SU-DHL-6 (cell line): ENCODE data around the gene AMMECR1.

ENCODE experiments used
- H2AFZ ChIP-seq: fragments of 200-600 bp; sonication (generic); 2 replicates; pipeline ENCODE4 v1.6.1; 2014; ENCODE audit warnings: low read depth, mild to moderate bottlenecking, moderate library complexity, mixed read lengths, antibody characterized with exemption, low read length; ENCODE audit not compliant: severe bottlenecking
- H3F3A ChIP-seq: fragments of 200-600 bp; shearing (Covaris generic); 2 replicates; pipeline ENCODE4 v1.6.0; 2016; ENCODE audit warnings: antibody characterized with exemption, mild to moderate bottlenecking; ENCODE audit not compliant: insufficient read depth
- H3K27ac ChIP-seq: fragments of 200-600 bp; sonication (generic); 2 replicates; pipeline ENCODE4 v1.5.1; 2016; ENCODE audit warnings: low read depth, mild to moderate bottlenecking, low read length, moderate library complexity, mixed read lengths
- H3K27me3 ChIP-seq: fragments of 200-600 bp; sonication (generic), shearing (Covaris generic); 2 replicates; pipeline ENCODE4 v1.6.0; 2014; ENCODE audit warnings: mild to moderate bottlenecking, low read length
- H3K36me3 ChIP-seq: fragments of 200-600 bp; sonication (generic); 2 replicates; pipeline ENCODE4 v1.6.1; 2014; ENCODE audit warnings: mild to moderate bottlenecking, low read length, mixed read lengths
- H3K4me2 ChIP-seq: fragments of 300-600, 200-600 bp; shearing (Covaris generic), sonication (generic); 2 replicates; pipeline ENCODE4 v1.6.0; 2014; ENCODE audit warnings: low read length, low read depth, mild to moderate bottlenecking; ENCODE audit not compliant: poor library complexity, severe bottlenecking
- H3K4me3 ChIP-seq: fragments of 200-600 bp; sonication (generic); 2 replicates; pipeline ENCODE4 v1.5.1; 2014; ENCODE audit warnings: antibody characterized with exemption, low read length, mild to moderate bottlenecking, mixed read lengths; ENCODE audit not compliant: insufficient read depth, poor library complexity, severe bottlenecking
- H3K79me2 ChIP-seq: fragments of 200-600 bp; sonication (generic); 2 replicates; pipeline ENCODE4 v1.6.1; 2014; ENCODE audit warnings: mild to moderate bottlenecking, low read length, moderate library complexity; ENCODE audit not compliant: insufficient read depth
- H3K9ac ChIP-seq: fragments of 200-600 bp; sonication (generic); 2 replicates; pipeline ENCODE4 v1.7.0; 2014; ENCODE audit warnings: mild to moderate bottlenecking, low read length
- H3K9me2 ChIP-seq: fragments of 200-600 bp; sonication (generic); replicated peaks from 2 replicates; pipeline ENCODE4 v1.6.1; 2014; ENCODE audit warnings: low read length; ENCODE audit not compliant: insufficient read depth
- H3K9me3 ChIP-seq: fragments of 200-600 bp; sonication (generic); 2 replicates; pipeline ENCODE4 v1.6.1; 2014; ENCODE audit warnings: low read length, mixed read lengths; ENCODE audit not compliant: insufficient read depth
- H4K20me1 ChIP-seq: fragments of 200-600 bp; sonication (generic); 2 replicates; pipeline ENCODE4 v1.6.1; 2014; ENCODE audit warnings: low read depth, mild to moderate bottlenecking, antibody characterized with exemption, low read length, moderate library complexity, mixed read lengths
- EZH2phosphoT487 ChIP-seq: fragments of 200-600 bp; sonication (generic), shearing (Covaris generic); conservative IDR thresholded peaks from 2 replicates; pipeline ENCODE4 v1.6.1; 2018; ENCODE audit warnings: mild to moderate bottlenecking, antibody characterized with exemption, low read length, moderate library complexity, mixed read lengths
- TF ChIP-seq, protein P1 (sequence below): fragments of 200-600 bp; sonication (generic); IDR thresholded peaks from one replicate; pipeline ENCODE4 v1.5.1; 2017; ENCODE audit warnings: antibody characterized with exemption, mild to moderate bottlenecking, low read length, moderate library complexity; ENCODE audit not compliant: insufficient read depth, poor library complexity, severe bottlenecking

The AMMECR1 gene

DNA sequence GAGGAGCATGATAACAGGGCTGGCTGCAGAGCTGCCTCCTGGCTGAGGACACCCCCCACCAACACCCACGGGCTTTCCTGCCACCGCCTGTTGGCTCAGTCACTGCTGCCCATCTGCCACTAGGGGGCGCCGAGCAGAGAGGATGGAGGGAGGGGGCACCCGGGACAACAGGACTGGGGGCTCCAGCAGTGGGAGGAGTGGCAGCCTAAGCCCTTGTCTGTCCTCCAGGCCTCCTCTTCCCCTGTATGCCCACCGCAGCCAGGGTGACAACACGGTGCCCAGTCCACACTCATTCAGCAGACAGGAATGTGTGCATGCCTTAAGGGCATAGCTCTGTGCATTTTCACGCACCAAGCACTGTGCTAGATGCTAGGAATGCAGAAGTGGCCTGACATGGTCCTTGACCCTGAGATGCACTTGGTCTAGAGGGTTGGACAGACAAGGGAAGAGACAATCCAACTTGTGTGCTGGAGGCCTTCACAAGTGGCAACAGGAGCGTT, 149.9 kb downstream of the AMMECR1 start:
- H3K27ac ChIP-seq = no peak overlapping the region
- no peak overlapping the region for H3K4me2 ChIP-seq
- no peaks in the 10 kb centered on the region for H3K36me3 ChIP-seq
- no peaks in the 10 kb centered on the region for H3F3A ChIP-seq
- no peak overlapping the region for H3K4me3 ChIP-seq
- no peaks in the 10 kb centered on the region for H3K9me2 ChIP-seq
- TF ChIP-seq, protein P1, sequence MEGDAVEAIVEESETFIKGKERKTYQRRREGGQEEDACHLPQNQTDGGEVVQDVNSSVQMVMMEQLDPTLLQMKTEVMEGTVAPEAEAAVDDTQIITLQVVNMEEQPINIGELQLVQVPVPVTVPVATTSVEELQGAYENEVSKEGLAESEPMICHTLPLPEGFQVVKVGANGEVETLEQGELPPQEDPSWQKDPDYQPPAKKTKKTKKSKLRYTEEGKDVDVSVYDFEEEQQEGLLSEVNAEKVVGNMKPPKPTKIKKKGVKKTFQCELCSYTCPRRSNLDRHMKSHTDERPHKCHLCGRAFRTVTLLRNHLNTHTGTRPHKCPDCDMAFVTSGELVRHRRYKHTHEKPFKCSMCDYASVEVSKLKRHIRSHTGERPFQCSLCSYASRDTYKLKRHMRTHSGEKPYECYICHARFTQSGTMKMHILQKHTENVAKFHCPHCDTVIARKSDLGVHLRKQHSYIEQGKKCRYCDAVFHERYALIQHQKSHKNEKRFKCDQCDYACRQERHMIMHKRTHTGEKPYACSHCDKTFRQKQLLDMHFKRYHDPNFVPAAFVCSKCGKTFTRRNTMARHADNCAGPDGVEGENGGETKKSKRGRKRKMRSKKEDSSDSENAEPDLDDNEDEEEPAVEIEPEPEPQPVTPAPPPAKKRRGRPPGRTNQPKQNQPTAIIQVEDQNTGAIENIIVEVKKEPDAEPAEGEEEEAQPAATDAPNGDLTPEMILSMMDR = peak; percentile 41
- TF ChIP-seq EZH2phosphoT487 = no peak
- H3K79me2 ChIP-seq = no peaks in the 10 kb centered on the region
- no peaks in the 10 kb centered on the region for H4K20me1 ChIP-seq
- no peaks in the 10 kb centered on the region for H3K9me3 ChIP-seq
- no peak overlapping the region for H3K9ac ChIP-seq
- no peak overlapping the region for H2AFZ ChIP-seq
- no peaks in the 10 kb centered on the region for H3K27me3 ChIP-seq

DNA sequence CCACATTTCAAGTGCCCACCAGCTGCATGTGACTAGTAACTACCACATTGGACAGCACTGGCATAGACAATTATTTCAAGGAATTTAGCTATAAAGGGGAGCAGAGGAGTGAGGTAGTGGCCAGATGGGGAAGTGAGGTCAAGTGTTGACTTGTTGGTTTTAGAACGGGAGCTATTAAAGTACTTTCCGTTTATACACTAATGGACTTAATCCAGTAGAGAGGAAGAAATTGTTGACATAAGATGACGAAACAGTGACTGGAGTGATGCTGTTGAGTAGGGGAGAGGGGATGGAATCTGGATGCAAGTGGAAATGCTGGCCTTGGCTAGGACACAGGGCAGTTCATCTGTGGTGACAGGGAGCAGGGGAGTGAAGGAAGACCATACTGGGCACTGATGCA, 154.4 kb downstream of the AMMECR1 start:
- H3F3A ChIP-seq = no peaks in the 10 kb centered on the region
- H3K79me2 ChIP-seq = no peaks in the 10 kb centered on the region
- no peak overlapping the region for H3K4me3 ChIP-seq
- TF ChIP-seq, protein P1 = no peak
- no peak for TF ChIP-seq EZH2phosphoT487
- no peaks in the 10 kb centered on the region for H3K9me3 ChIP-seq
- no peaks in the 10 kb centered on the region for H3K27me3 ChIP-seq
- H3K4me2 ChIP-seq = no peak overlapping the region
- no peaks in the 10 kb centered on the region for H3K9me2 ChIP-seq
- H2AFZ ChIP-seq = no peak overlapping the region
- H3K36me3 ChIP-seq = no peaks in the 10 kb centered on the region
- H3K9ac ChIP-seq = no peak overlapping the region
- H4K20me1 ChIP-seq = no peaks in the 10 kb centered on the region
- no peak overlapping the region for H3K27ac ChIP-seq

DNA sequence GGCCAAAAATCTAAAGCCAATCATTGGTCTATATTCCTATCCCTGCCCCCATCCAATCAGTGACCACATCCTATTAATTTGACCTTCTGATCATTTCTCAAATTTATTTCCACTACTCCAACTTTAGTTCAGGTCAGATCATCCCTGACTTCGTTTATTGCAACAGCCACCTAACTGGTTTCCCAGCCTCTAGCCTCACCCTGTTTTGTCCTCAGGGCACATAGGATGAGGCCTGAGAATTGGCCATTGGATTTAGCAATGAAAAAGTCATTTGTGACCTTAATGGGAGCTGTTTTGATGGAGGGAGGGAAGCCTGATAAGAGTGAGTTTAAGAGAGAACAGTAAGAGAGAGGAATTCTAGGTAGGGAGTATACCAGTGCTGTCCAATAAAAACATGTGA, 155.0 kb downstream of the AMMECR1 start:
- H3K4me3 ChIP-seq = no peak overlapping the region
- H2AFZ ChIP-seq = no peak overlapping the region
- no peak overlapping the region for H3K9ac ChIP-seq
- no peaks in the 10 kb centered on the region for H4K20me1 ChIP-seq
- no peaks in the 10 kb centered on the region for H3K9me3 ChIP-seq
- H3K27ac ChIP-seq = no peak overlapping the region
- H3K27me3 ChIP-seq = no peaks in the 10 kb centered on the region
- H3K9me2 ChIP-seq = no peaks in the 10 kb centered on the region
- H3K4me2 ChIP-seq = no peak overlapping the region
- H3K79me2 ChIP-seq = no peaks in the 10 kb centered on the region
- H3K36me3 ChIP-seq = no peaks in the 10 kb centered on the region
- no peaks in the 10 kb centered on the region for H3F3A ChIP-seq
- TF ChIP-seq EZH2phosphoT487 = no peak
- TF ChIP-seq, protein P1 = no peak
